Sigmoid colon (tissue), 4 donors: ENCODE results near the gene GPBP1.

Experiments used
- POLR2A ChIP-seq, 2 donors: fragments of 450-650 bp; IDR thresholded peaks; one replicate each; pipeline ENCODE4 v1.6.1; 2016; ENCODE audit warnings: antibody characterized with exemption in 2 of 2, mild to moderate bottlenecking in 2 of 2, moderate library complexity in 2 of 2
- POLR2AphosphoS5 ChIP-seq, 4 donors: sonication (generic); formaldehyde crosslinking; IDR thresholded peaks; one replicate each; pipeline ENCODE4 v1.6.1; 2017; ENCODE audit warnings: antibody characterized with exemption in 4 of 4
- TF ChIP-seq, protein P1 (sequence below), 4 experiments: fragments of 450-650 bp in 3 of 4; fragments of 200-600 bp in 1 of 4; IDR thresholded peaks; one replicate each; pipeline ENCODE4 v1.5.1; 2016 to 2019; ENCODE audit warnings: antibody characterized with exemption in 4 of 4, mild to moderate bottlenecking in 3 of 4, moderate library complexity in 2 of 4

DNA sequence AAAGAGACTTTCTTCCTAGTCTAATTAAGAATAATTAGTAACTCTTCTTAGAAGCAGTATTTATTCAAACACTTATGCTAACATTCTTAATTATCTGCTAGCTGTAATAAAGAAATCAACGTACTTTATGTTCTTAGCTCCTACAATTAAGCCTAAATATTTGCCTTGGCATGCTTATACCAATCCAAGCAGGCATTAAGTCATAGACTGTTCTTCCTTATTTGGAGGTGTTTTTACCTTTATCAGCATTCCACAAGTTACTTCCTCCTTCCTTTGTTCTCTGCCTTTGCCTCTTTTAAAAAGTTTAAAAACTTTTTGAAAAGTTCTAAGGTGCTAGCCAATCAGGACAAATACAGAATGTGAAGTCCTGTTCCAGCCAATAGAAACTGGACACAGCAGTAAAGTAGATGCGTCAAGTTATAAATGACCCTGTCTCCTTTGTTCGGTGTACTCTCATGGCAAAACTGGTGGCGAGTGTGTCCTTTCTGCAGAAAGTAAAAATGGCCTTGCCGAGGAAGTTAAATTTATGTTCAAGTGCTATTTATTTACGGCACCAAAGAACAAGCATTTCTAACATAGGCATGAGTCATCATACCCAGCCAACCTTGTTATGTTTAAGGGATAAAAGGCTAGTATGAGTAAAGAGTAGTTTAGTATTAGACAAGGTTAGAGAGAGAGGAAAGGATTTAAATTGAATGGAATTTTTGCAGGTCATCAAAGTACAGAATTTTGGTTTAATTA, 58.6 kb downstream of the GPBP1 start:
- TF ChIP-seq, protein P1, sequence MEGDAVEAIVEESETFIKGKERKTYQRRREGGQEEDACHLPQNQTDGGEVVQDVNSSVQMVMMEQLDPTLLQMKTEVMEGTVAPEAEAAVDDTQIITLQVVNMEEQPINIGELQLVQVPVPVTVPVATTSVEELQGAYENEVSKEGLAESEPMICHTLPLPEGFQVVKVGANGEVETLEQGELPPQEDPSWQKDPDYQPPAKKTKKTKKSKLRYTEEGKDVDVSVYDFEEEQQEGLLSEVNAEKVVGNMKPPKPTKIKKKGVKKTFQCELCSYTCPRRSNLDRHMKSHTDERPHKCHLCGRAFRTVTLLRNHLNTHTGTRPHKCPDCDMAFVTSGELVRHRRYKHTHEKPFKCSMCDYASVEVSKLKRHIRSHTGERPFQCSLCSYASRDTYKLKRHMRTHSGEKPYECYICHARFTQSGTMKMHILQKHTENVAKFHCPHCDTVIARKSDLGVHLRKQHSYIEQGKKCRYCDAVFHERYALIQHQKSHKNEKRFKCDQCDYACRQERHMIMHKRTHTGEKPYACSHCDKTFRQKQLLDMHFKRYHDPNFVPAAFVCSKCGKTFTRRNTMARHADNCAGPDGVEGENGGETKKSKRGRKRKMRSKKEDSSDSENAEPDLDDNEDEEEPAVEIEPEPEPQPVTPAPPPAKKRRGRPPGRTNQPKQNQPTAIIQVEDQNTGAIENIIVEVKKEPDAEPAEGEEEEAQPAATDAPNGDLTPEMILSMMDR (IDR thresholded peaks at IDR 0.05): no peak
- no peak for TF ChIP-seq POLR2AphosphoS5 (IDR thresholded peaks at IDR 0.05)
- no peak for TF ChIP-seq POLR2A (IDR thresholded peaks at IDR 0.05)
